ENCODE data around the gene PHRF1. TPM values are rescaled to one million over a fixed set of nuclear protein-coding genes. Genes with fewer than 3 reads are reported as not detected.
"Not testable (repeated sequence)": the region's sequence is repeated elsewhere in the genome, so short reads cannot be mapped to it uniquely, and the experiment has no call there.

The PHRF1 gene
- total RNA-seq, 1 experiment from 2014 or later = 48.9 TPM

DNA sequence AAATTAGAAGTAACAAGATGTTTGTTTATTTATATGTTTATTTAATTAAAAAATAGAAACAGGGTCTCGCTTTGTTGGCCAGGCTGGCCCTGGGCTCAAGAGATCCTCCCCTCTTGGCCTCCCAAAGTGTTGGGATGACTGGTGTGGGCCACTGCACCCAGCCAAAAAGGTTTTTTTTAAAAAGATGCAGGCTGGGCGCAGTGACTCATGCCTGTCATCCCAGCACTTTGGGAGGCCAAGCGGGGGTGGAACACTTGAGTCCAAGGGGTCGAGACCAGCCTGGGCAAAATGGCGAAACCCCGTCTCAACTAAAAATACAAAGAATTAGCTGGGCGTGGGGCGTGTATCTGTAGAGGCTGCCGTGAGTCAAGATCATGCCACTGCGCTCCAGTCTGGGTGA is 74.2 kb downstream of the PHRF1 start:
- WGBS (ENCODE audit: extremely low coverage, insufficient read length, low lambda C conversion rate) = no CpG with 5 or more reads among the region's 10 CpGs
- Histone ChIP-seq H2BK20ac (ENCODE audit: low read depth, low read length, poor library complexity, severe bottlenecking) (no peak overlapping the region), H3K56ac (ENCODE audit: insufficient read length, low read depth, low read length) (no peak overlapping the region), H2BK15ac (ENCODE audit: low read depth, low read length) (no peak overlapping the region), H3K23me2 (ENCODE audit: insufficient read length, low read depth, low read length, poor library complexity, severe bottlenecking) (no peaks in the 10 kb centered on the region), H4K20me1 (ENCODE audit: control insufficient read depth, insufficient read depth, insufficient read length) (no peaks in the 10 kb centered on the region), H2BK120ac (ENCODE audit: low read depth, low read length, poor library complexity, severe bottlenecking) (no peak overlapping the region), H2AFZ (ENCODE audit: low read length) (no peak overlapping the region), H4K91ac (ENCODE audit: insufficient read length, low read depth, low read length) (no peak overlapping the region), H3K23ac (ENCODE audit: insufficient read length, low read depth, low read length) (no peak overlapping the region), H2AK5ac (ENCODE audit: insufficient read length, low read length) (no peak overlapping the region), H3K27ac (ENCODE audit: insufficient read length, low read depth, low read length) (no peak overlapping the region), H3K9me3 (ENCODE audit: control insufficient read depth, low read depth, low read length) (no peaks in the 10 kb centered on the region), H3K18ac (ENCODE audit: insufficient read length, low read depth, low read length) (no peak overlapping the region), H3K4me1 (ENCODE audit: insufficient read depth, low read length) (no peaks in the 10 kb centered on the region), H2BK12ac (ENCODE audit: insufficient read length, low read depth, low read length) (no peak overlapping the region), H3T11ph (ENCODE audit: low read length) (no peak overlapping the region), H3K9ac (ENCODE audit: extremely low read depth, insufficient read length, low read length) (no peak overlapping the region), H3K79me1 (ENCODE audit: insufficient read depth, low read depth, low read length, poor library complexity, severe bottlenecking) (no peaks in the 10 kb centered on the region), H4K5ac (ENCODE audit: insufficient read length, low read depth, low read length) (no peak overlapping the region), H3K27me3 (ENCODE audit: insufficient read depth, low read length) (no peaks in the 10 kb centered on the region), H3K4ac (ENCODE audit: low read depth, low read length) (no peak overlapping the region), H3K79me2 (ENCODE audit: insufficient read depth, low read length) (no peaks in the 10 kb centered on the region), H3K14ac (ENCODE audit: insufficient read depth, low read length) (no peak overlapping the region), H3K4me2 (ENCODE audit: insufficient read depth, insufficient read length, low read length) (no peak overlapping the region), H4K8ac (replicated peaks; ENCODE audit: insufficient read length, low read depth, low read length) (no peak overlapping the region), H2BK5ac (ENCODE audit: insufficient read length, low read length) (no peak overlapping the region)
- TF ChIP-seq CTCF (conservative IDR thresholded peaks at IDR 0.05) = no peak
- peaks cover 19 to 53% (median 40%) of the 10 kb centered on the region in 3 experiments for H3K36me3 Mint-ChIP-seq (ENCODE audit: insufficient read depth in 1 of 3, low read depth in 3 of 3)
- no peaks in the 10 kb centered on the region for H3K27me3 Mint-ChIP-seq (ENCODE audit: low read depth)
- no peak overlapping the region for H3K27ac Mint-ChIP-seq
- no peak for DNase-seq
- peaks cover 2% of the 10 kb centered on the region in 2 experiments; a peak in 1 of 4 replicates for H3K4me1 Mint-ChIP-seq
- H3K9me3 Mint-ChIP-seq = no peaks in the 10 kb centered on the region
- H3K4me3 Mint-ChIP-seq = no peak overlapping the region

GRCh38 chr11:653136-653535 is 76.9 kb downstream of the PHRF1 start:
- H4K20me1 ChIP-seq (ENCODE audit: control insufficient read depth, insufficient read depth, insufficient read length); H3K27ac Mint-ChIP-seq; DNase-seq; H2BK15ac ChIP-seq (ENCODE audit: low read depth, low read length); H4K5ac ChIP-seq (ENCODE audit: insufficient read length, low read depth, low read length); H2BK120ac ChIP-seq (ENCODE audit: low read depth, low read length, poor library complexity, severe bottlenecking); H2AFZ ChIP-seq (ENCODE audit: low read length); H3K27me3 ChIP-seq (ENCODE audit: insufficient read depth, low read length); H3K9me3 Mint-ChIP-seq; H4K91ac ChIP-seq (ENCODE audit: insufficient read length, low read depth, low read length); H3K4me1 Mint-ChIP-seq; H3K9ac ChIP-seq (ENCODE audit: extremely low read depth, insufficient read length, low read length); H3K27me3 Mint-ChIP-seq (ENCODE audit: low read depth); H3K79me2 ChIP-seq (ENCODE audit: insufficient read depth, low read length); H3K27ac ChIP-seq (ENCODE audit: insufficient read length, low read depth, low read length); H3K4me2 ChIP-seq (ENCODE audit: insufficient read depth, insufficient read length, low read length); H3K23ac ChIP-seq (ENCODE audit: insufficient read length, low read depth, low read length); H3K4me1 ChIP-seq (ENCODE audit: insufficient read depth, low read length); H4K8ac ChIP-seq (replicated peaks; ENCODE audit: insufficient read length, low read depth, low read length); H3K4me3 Mint-ChIP-seq; H2BK20ac ChIP-seq (ENCODE audit: low read depth, low read length, poor library complexity, severe bottlenecking); H2BK5ac ChIP-seq (ENCODE audit: insufficient read length, low read length); H3K56ac ChIP-seq (ENCODE audit: insufficient read length, low read depth, low read length); H3K4ac ChIP-seq (ENCODE audit: low read depth, low read length); H3K14ac ChIP-seq (ENCODE audit: insufficient read depth, low read length); H2BK12ac ChIP-seq (ENCODE audit: insufficient read length, low read depth, low read length); H2AK5ac ChIP-seq (ENCODE audit: insufficient read length, low read length); H3K9me3 ChIP-seq (ENCODE audit: control insufficient read depth, low read depth, low read length); H3K79me1 ChIP-seq (ENCODE audit: insufficient read depth, low read depth, low read length, poor library complexity, severe bottlenecking); H3K23me2 ChIP-seq (ENCODE audit: insufficient read length, low read depth, low read length, poor library complexity, severe bottlenecking); H3K18ac ChIP-seq (ENCODE audit: insufficient read length, low read depth, low read length); H3T11ph ChIP-seq (ENCODE audit: low read length): not testable (repeated sequence)
- WGBS (ENCODE audit: extremely low coverage, insufficient read length, low lambda C conversion rate) = no CpG with 5 or more reads among the region's 14 CpGs
- H3K36me3 Mint-ChIP-seq (ENCODE audit: insufficient read depth in 1 of 3, low read depth in 3 of 3) = peaks cover 17 to 54% (median 32%) of the 10 kb centered on the region in 3 experiments
